ENCODE measurements around the gene PPM1J. TPM values are rescaled to one million over a fixed set of nuclear protein-coding genes. Genes with fewer than 3 reads are reported as not detected.

The PPM1J gene
- total RNA-seq, 1 donor from 2014 or later = 5.4 TPM

GRCh38 chr1:112694363-112694929 lies 20.7 kb downstream of the PPM1J start:
- no peak for DNase-seq
- no peak overlapping the region for H3K4me3 ChIP-seq
- H3K36me3 ChIP-seq = peaks cover 91% of the 10 kb centered on the region
- peaks cover 21% of the 10 kb centered on the region for H3K4me1 ChIP-seq
- TF ChIP-seq, protein P1, sequence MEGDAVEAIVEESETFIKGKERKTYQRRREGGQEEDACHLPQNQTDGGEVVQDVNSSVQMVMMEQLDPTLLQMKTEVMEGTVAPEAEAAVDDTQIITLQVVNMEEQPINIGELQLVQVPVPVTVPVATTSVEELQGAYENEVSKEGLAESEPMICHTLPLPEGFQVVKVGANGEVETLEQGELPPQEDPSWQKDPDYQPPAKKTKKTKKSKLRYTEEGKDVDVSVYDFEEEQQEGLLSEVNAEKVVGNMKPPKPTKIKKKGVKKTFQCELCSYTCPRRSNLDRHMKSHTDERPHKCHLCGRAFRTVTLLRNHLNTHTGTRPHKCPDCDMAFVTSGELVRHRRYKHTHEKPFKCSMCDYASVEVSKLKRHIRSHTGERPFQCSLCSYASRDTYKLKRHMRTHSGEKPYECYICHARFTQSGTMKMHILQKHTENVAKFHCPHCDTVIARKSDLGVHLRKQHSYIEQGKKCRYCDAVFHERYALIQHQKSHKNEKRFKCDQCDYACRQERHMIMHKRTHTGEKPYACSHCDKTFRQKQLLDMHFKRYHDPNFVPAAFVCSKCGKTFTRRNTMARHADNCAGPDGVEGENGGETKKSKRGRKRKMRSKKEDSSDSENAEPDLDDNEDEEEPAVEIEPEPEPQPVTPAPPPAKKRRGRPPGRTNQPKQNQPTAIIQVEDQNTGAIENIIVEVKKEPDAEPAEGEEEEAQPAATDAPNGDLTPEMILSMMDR (IDR thresholded peaks at IDR 0.05; ENCODE audit: borderline replicate concordance) = no peak
- no peaks in the 10 kb centered on the region for H3K9me3 ChIP-seq (replicated peaks)
- H3K27me3 ChIP-seq (ENCODE audit: low read depth) = no peaks in the 10 kb centered on the region
- no peak overlapping the region for H3K27ac ChIP-seq (replicated peaks)
- intact Hi-C loops (cut with micrococcal nuclease) = no loop called here

- no peak overlapping the region for H3K27ac ChIP-seq (replicated peaks)
- H3K27me3 ChIP-seq (ENCODE audit: low read depth) = no peaks in the 10 kb centered on the region
- H3K4me3 ChIP-seq = no peak overlapping the region
- intact Hi-C loops (cut with micrococcal nuclease) = no loop called here
- H3K36me3 ChIP-seq = peaks cover 95% of the 10 kb centered on the region
- peaks cover 15% of the 10 kb centered on the region for H3K4me1 ChIP-seq
- DNase-seq = no peak
- TF ChIP-seq, protein P1 (IDR thresholded peaks at IDR 0.05; ENCODE audit: borderline replicate concordance) = no peak
- H3K9me3 ChIP-seq (replicated peaks) = no peaks in the 10 kb centered on the region
Measured at GRCh38 chr1:112693821-112694220, 21.3 kb downstream of the PPM1J start.

GRCh38 chr1:112692681-112693080 lies 22.5 kb downstream of the PPM1J start:
- DNase-seq = no peak
- H3K36me3 ChIP-seq = peaks cover 84% of the 10 kb centered on the region
- H3K27me3 ChIP-seq (ENCODE audit: low read depth) = no peaks in the 10 kb centered on the region
- no peak overlapping the region for H3K4me3 ChIP-seq
- H3K4me1 ChIP-seq = peaks cover 10% of the 10 kb centered on the region
- intact Hi-C loops (cut with micrococcal nuclease) = no loop called here
- TF ChIP-seq, protein P1 (IDR thresholded peaks at IDR 0.05; ENCODE audit: borderline replicate concordance) = no peak
- no peak overlapping the region for H3K27ac ChIP-seq (replicated peaks)
- H3K9me3 ChIP-seq (replicated peaks) = no peaks in the 10 kb centered on the region

GRCh38 chr1:112689842-112690237 lies 25.3 kb downstream of the PPM1J start:
- TF ChIP-seq, protein P1 (IDR thresholded peaks at IDR 0.05; ENCODE audit: borderline replicate concordance) = no peak
- peaks cover 16% of the 10 kb centered on the region for H3K4me1 ChIP-seq
- intact Hi-C loops (cut with micrococcal nuclease) = no loop called here
- H3K27ac ChIP-seq (replicated peaks) = peak overlapping the region; percentile 60
- peaks cover 60% of the 10 kb centered on the region for H3K36me3 ChIP-seq
- H3K4me3 ChIP-seq = no peak overlapping the region
- no peaks in the 10 kb centered on the region for H3K9me3 ChIP-seq (replicated peaks)
- no peaks in the 10 kb centered on the region for H3K27me3 ChIP-seq (ENCODE audit: low read depth)
- no peak for DNase-seq

DNA sequence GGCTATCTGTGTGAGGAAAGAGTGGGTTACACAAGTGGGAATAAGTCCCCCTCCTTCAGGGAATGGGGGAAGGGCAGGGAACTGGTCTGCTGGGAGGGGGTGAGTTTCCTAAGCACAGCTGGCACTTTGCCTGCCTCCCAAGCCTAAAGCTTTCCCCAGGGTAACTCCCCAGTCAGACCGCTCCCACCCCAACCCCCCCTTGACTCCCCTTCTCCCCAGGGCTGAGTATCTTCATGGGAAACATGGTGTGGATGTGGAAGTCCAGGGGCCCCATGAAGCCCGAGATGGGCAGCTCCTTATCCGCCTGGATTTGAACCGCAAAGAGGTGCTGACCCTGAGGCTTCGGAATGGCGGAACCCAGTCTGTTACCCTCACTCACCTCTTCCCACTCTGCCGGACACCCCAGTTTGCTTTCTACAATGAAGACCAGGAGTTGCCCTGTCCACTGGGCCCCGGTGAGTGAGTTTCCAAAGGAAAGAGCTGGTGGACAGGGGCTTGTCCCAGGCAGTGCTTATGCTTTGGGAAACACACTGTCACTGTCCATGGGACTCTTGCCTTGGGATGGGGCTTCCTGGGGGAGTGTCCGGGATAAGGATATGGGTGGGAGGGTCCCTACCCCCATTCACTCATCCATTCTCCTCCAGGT lies 25.8 kb downstream of the PPM1J start:
- peaks cover 55% of the 10 kb centered on the region for H3K36me3 ChIP-seq
- TF ChIP-seq, protein P1 (IDR thresholded peaks at IDR 0.05; ENCODE audit: borderline replicate concordance) = no peak
- peaks cover 16% of the 10 kb centered on the region for H3K4me1 ChIP-seq
- no peak for DNase-seq
- no peaks in the 10 kb centered on the region for H3K9me3 ChIP-seq (replicated peaks)
- intact Hi-C loops (cut with micrococcal nuclease) = no loop called here
- H3K27ac ChIP-seq (replicated peaks) = peak overlapping the region; percentile 60
- H3K4me3 ChIP-seq = no peak overlapping the region
- H3K27me3 ChIP-seq (ENCODE audit: low read depth) = no peaks in the 10 kb centered on the region

Data from left ventricle myocardium inferior (tissue), 1 donor.